GM18498 (cell line): Measurements from ENCODE around the gene NEURL2.

Experiments
- ATAC-seq: cut with Tn5 transposase; IDR thresholded peaks from one replicate; pipeline ENCODE4 v1.9.1; 2021; ENCODE audit warnings: mild to moderate bottlenecking, moderate library complexity; ENCODE audit not compliant: unreplicated experiment

Gene NEURL2

DNA sequence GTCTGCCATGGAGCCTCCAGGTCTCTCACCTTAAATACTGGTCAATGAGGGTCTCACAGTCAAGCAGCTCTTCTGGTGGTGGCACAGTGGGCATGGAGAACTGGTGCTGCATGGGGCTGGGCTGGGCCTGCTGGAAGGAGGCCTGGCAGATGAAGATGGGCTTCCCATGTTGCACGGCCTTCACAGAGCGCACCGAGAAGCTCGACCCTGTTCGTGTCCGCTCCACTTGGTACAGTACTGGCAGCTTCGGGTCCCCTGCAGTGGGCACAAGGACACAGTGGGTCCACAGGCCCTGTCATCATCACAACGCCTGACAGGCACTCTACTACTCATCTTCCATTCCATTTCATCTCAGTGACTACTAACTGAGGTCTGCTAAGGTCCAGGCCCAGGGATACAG is 42.6 kb downstream of the NEURL2 start:
- ATAC-seq, result no peak

DNA sequence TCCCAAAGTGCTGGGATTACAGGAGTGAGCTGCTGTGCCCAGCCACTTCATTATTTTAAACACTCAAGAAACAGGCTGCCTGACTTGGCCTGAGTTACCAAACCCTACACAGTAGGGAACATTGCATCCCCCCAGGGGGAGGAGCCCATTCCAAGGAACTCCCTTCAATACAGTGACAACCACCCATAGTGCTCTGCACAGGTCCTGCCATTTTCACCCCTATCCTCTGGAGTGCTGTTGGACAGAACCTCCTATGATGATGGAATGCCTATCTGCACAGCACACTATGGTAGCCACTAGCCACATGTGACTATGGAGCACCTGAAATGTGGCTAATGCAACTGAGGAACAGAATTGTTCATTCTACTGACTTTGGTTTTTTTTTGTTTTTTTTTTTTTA is 45.6 kb downstream of the NEURL2 start:
- no peak for ATAC-seq

GRCh38 chr20:45843506-45843905 is 47.5 kb downstream of the NEURL2 start:
- ATAC-seq, result no peak

DNA sequence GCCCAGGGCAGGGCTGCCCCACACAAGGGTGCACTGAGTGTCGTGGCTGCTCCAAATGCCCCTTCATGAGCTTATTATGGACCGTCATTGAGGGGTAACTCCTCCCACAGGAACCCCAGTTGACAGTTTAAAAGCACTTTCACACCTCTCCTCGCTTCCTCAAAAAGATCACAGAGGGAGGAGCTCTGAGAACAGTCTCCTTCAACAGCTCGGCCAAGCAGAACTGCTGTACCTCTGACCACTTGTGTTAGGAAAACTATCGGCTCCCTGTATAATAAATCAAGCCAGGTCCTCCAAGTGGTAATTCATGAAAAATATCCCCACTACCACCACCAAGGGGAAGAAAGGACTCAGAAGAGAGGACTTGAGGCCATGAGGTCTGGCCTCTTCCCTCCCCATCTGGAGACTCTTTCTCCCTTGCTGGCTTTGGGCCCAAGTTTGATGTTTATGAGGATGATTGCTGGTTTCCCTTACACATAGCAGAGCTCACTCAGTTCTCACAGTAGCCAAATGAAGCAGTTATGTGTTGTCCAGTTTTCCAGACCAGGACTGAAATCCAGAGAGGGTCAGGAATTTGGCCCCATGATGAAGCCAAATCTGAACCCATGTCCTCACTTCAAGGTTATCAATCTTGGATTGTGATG is 48.7 kb downstream of the NEURL2 start:
- ATAC-seq, result no peak

- no peak for ATAC-seq
These were observed 49.4 kb downstream of the NEURL2 start for GRCh38 chr20:45841407-45842129.

- no peak for ATAC-seq
These were observed 50.3 kb downstream of the NEURL2 start for GRCh38 chr20:45840700-45841198.
